GM18526 (cell line): Measurements from ENCODE around the gene TET3.
A peak's percentile ranks its signal among the peaks of the same experiment; 100 is the strongest.

ENCODE experiments used
- POLR2A ChIP-seq: IDR thresholded peaks from 3 replicates; pipeline ENCODE4 v1.6.1; 2011; ENCODE audit not compliant: insufficient read length; ENCODE audit errors: extremely low read depth

The TET3 gene

GRCh38 chr2:73992036-73992435 is 7.3 kb downstream of the TET3 start:
- no peak for TF ChIP-seq POLR2A

GRCh38 chr2:73993376-73993775 is 8.7 kb downstream of the TET3 start:
- TF ChIP-seq POLR2A: no peak

GRCh38 chr2:73993778-73994177 is 9.1 kb downstream of the TET3 start:
- TF ChIP-seq POLR2A: no peak

- TF ChIP-seq POLR2A: no peak
These were observed 9.6 kb downstream of the TET3 start for GRCh38 chr2:73994178-73994831.

- no peak for TF ChIP-seq POLR2A
These were observed 11.1 kb downstream of the TET3 start for GRCh38 chr2:73995810-73996209.

- no peak for TF ChIP-seq POLR2A
These were observed 13.1 kb downstream of the TET3 start for GRCh38 chr2:73997813-73998212.

GRCh38 chr2:73998451-73998850 is 13.7 kb downstream of the TET3 start:
- TF ChIP-seq POLR2A: no peak

GRCh38 chr2:73998933-73999332 is 14.2 kb downstream of the TET3 start:
- TF ChIP-seq POLR2A: no peak

- TF ChIP-seq POLR2A: no peak
These were observed 15.3 kb downstream of the TET3 start for GRCh38 chr2:73999881-74000597.

- TF ChIP-seq POLR2A: no peak
These were observed 16.0 kb downstream of the TET3 start for GRCh38 chr2:74000666-74001065.

GRCh38 chr2:74001121-74001520 is 16.4 kb downstream of the TET3 start:
- TF ChIP-seq POLR2A: no peak

GRCh38 chr2:74001781-74002504 is 17.2 kb downstream of the TET3 start:
- TF ChIP-seq POLR2A: no peak

GRCh38 chr2:74002505-74003421 is 18.1 kb downstream of the TET3 start:
- TF ChIP-seq POLR2A: peak; percentile 41

GRCh38 chr2:74003494-74004211 is 18.9 kb downstream of the TET3 start:
- TF ChIP-seq POLR2A: no peak
